Hematopoietic multipotent progenitor cell treated with erythropoietin and hydrocortisone succinate and interleukin-3 and kit ligand, for 6 days (in vitro differentiated cells): ENCODE results near the gene TMCO4.
"Not testable (repeated sequence)": the region's sequence is repeated elsewhere in the genome, so short reads cannot be mapped to it uniquely, and the experiment has no call there.

ENCODE experiments used
- DNase-seq: peaks from one replicate; pipeline ENCODE4 v3.0.0-alpha.2; 2015

Gene TMCO4

GRCh38 chr1:19635646-19636045, 164.1 kb downstream of the TMCO4 start:
- DNase-seq = no peak

GRCh38 chr1:19635064-19635463, 164.7 kb downstream of the TMCO4 start:
- not testable (repeated sequence) for DNase-seq

- no peak for DNase-seq
Observed at GRCh38 chr1:19633106-19633505, 166.6 kb downstream of the TMCO4 start.
